Neural cell (in vitro differentiated cells): ENCODE results near the gene CXCR2. TPM values are rescaled to one million over a fixed set of nuclear protein-coding genes. Genes with fewer than 3 reads are reported as not detected.

Source experiments
- H2AFZ ChIP-seq: fragments of 200-600, 300-800 bp; sonication (generic), shearing (Covaris generic); 2 replicates; pipeline ENCODE4 v1.6.0; 2014; ENCODE audit warnings: low read depth, mild to moderate bottlenecking, antibody characterized with exemption, low read length, moderate library complexity
- H3F3A ChIP-seq: fragments of 200-600 bp; shearing (Covaris generic); 2 replicates; pipeline ENCODE4 v1.6.1; 2016; ENCODE audit warnings: mild to moderate bottlenecking, moderate library complexity, mixed read lengths, antibody characterized with exemption, low read length; ENCODE audit not compliant: insufficient read depth, poor library complexity, severe bottlenecking
- H3K27ac ChIP-seq: fragments of 200-600, 300-800 bp; sonication (generic), shearing (Covaris generic); 2 replicates; pipeline ENCODE4 v1.5.1; 2014; ENCODE audit warnings: mild to moderate bottlenecking, low read length, moderate library complexity
- H3K27me3 ChIP-seq: fragments of 300-800, 200-600 bp; sonication (generic), shearing (Covaris generic); 2 replicates; pipeline ENCODE4 v1.6.0; 2014; ENCODE audit warnings: mild to moderate bottlenecking, low read depth, low read length, moderate library complexity; ENCODE audit not compliant: insufficient read depth
- H3K36me3 ChIP-seq: fragments of 300-800, 200-600 bp; sonication (generic), shearing (Covaris generic); 2 replicates; pipeline ENCODE4 v1.5.1; 2014; ENCODE audit warnings: mild to moderate bottlenecking, antibody characterized with exemption, low read length, moderate library complexity; ENCODE audit not compliant: insufficient read depth
- H3K4me2 ChIP-seq: fragments of 300-800, 200-600 bp; sonication (generic), shearing (Covaris generic); 2 replicates; pipeline ENCODE4 v1.6.0; 2014; ENCODE audit warnings: mild to moderate bottlenecking, low read length
- H3K4me3 ChIP-seq: fragments of 300-800, 200-600 bp; sonication (generic), shearing (Covaris generic); 2 replicates; pipeline ENCODE4 v1.5.1; 2014; ENCODE audit warnings: mild to moderate bottlenecking, low read length, moderate library complexity
- H3K79me2 ChIP-seq: fragments of 200-600 bp; shearing (Covaris generic); replicated peaks from 2 replicates; pipeline ENCODE4 v1.6.0; 2014; ENCODE audit warnings: mild to moderate bottlenecking, low read length, moderate library complexity; ENCODE audit not compliant: insufficient read depth
- H3K9ac ChIP-seq: fragments of 300-800, 200-600 bp; sonication (generic), shearing (Covaris generic); 2 replicates; pipeline ENCODE4 v1.6.1; 2016; ENCODE audit warnings: mild to moderate bottlenecking, low read length, mixed read lengths
- H3K9me2 ChIP-seq: fragments of 200-600 bp; shearing (Covaris generic); 2 replicates; pipeline ENCODE4 v1.6.1; 2016; ENCODE audit warnings: mild to moderate bottlenecking, low read length, mixed read lengths; ENCODE audit not compliant: insufficient read depth
- H3K9me3 ChIP-seq: fragments of 200-600, 300-800 bp; sonication (generic), shearing (Covaris generic); 2 replicates; pipeline ENCODE4 v1.6.1; 2016; ENCODE audit warnings: mild to moderate bottlenecking, mixed run types, low read length, moderate library complexity, mixed read lengths
- H4K20me1 ChIP-seq: fragments of 200-600 bp; shearing (Covaris generic); 2 replicates; pipeline ENCODE4 v1.6.1; 2016; ENCODE audit warnings: mild to moderate bottlenecking, mixed run types; ENCODE audit not compliant: insufficient read depth
- EP300 ChIP-seq: fragments of 450-650 bp; conservative IDR thresholded peaks from 2 replicates; pipeline ENCODE4 v1.6.1; 2014; ENCODE audit warnings: antibody characterized with exemption, mild to moderate bottlenecking, moderate library complexity; ENCODE audit not compliant: poor library complexity, severe bottlenecking
- EZH2 ChIP-seq: fragments of 200-600, 300-800 bp; shearing (Covaris generic), sonication (generic); IDR thresholded peaks from 2 replicates; pipeline ENCODE4 v1.6.1; 2014; ENCODE audit warnings: antibody characterized with exemption, low read length, borderline replicate concordance, mild to moderate bottlenecking; ENCODE audit not compliant: insufficient read depth, poor library complexity, severe bottlenecking
- MXI1 ChIP-seq: fragments of 450-650 bp; conservative IDR thresholded peaks from 2 replicates; pipeline ENCODE4 v1.6.1; 2014; ENCODE audit warnings: antibody characterized with exemption, mild to moderate bottlenecking; ENCODE audit not compliant: poor library complexity, severe bottlenecking
- POLR2AphosphoS5 ChIP-seq: IDR thresholded peaks from 2 replicates; pipeline ENCODE4 v1.6.1; 2012
- RAD21 ChIP-seq: fragments of 450-650 bp; conservative IDR thresholded peaks from 2 replicates; pipeline ENCODE4 v1.6.1; 2014; ENCODE audit warnings: antibody characterized with exemption, mild to moderate bottlenecking, moderate library complexity
- REST ChIP-seq: IDR thresholded peaks from 2 replicates; pipeline ENCODE4 v1.6.1; 2012; ENCODE audit warnings: borderline replicate concordance
- SMC3 ChIP-seq: fragments of 450-650 bp; conservative IDR thresholded peaks from 2 replicates; pipeline ENCODE4 v1.6.1; 2014; ENCODE audit warnings: antibody characterized with exemption, mild to moderate bottlenecking, moderate library complexity; ENCODE audit not compliant: poor library complexity
- TAF1 ChIP-seq: IDR thresholded peaks from 2 replicates; pipeline ENCODE4 v1.6.1; 2012; ENCODE audit warnings: low read depth
- polyA minus RNA-seq: library from RNA; depleted of rRNA, polyadenylated mRNA; stranded (reverse); fragments of >200 nt; gene quantifications from 2 replicates; pipeline ENCODE4 v1.2.3, GENCODE V29; 2014
- polyA plus RNA-seq: library from polyadenylated mRNA; depleted of rRNA; stranded (reverse); fragments of >200 nt; gene quantifications from 2 replicates; pipeline ENCODE4 v1.2.3, GENCODE V29; 2014
- TF ChIP-seq, protein P1 (sequence below): fragments of 450-650 bp; IDR thresholded peaks from 2 replicates; pipeline ENCODE4 v1.5.1; 2014; ENCODE audit warnings: antibody characterized with exemption, mild to moderate bottlenecking, moderate library complexity; ENCODE audit not compliant: poor library complexity, severe bottlenecking

Gene CXCR2
- polyA plus RNA-seq (not detected in 2 replicates), polyA minus RNA-seq (not detected in 2 replicates)

DNA sequence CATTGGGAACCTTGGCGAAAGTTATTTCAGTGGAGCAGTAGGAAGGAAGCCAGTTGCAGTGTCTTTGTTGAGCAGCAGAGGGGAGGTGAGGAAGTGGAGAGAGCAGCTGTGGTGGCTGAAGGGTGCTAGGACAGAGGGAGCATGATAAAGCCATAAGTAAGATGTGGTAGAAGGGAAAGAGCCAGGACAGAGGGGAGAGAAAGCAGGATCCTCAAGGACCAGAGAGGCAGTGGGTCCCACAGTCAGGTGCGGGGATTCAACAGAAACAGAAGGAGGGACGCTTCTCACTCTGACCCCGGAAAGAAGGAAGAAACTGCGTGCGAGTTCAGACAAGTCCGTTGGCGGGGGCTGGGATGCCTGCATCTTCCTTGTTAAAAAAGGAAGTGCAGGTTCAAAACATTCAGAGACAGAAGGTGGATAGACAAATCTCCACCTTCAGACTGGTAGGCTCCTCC lies at the start of gene CXCR2:
Gene CXCR2, plus strand, starts transcription at position 403 of the 455 bp plus-strand sequence. CDS start 8,774 bp downstream, outside the sequence.
- Histone ChIP-seq H4K20me1 (no peaks in the 10 kb centered on the region), H3K36me3 (no peaks in the 10 kb centered on the region), H3K79me2 (no peaks in the 10 kb centered on the region), H3K27me3 (no peaks in the 10 kb centered on the region), H2AFZ (no peak within 1 kb of the TSS), H3K4me2 (no peak within 1 kb of the TSS), H3K4me3 (no peak within 1 kb of the TSS), H3K9me2 (no peaks in the 10 kb centered on the region), H3F3A (no peaks in the 10 kb centered on the region), H3K9ac (no peak within 1 kb of the TSS), H3K9me3 (no peaks in the 10 kb centered on the region), H3K27ac (no peak within 1 kb of the TSS)
- TF ChIP-seq MXI1 (no peak), RAD21 (no peak), EP300 (no peak), REST (no peak)

GRCh38 chr2:218077464-218078216 lies 48.2 kb upstream of the CXCR2 start:
- no peak overlapping the region for H2AFZ ChIP-seq
- H3K4me2 ChIP-seq, result no peak overlapping the region
- no peaks in the 10 kb centered on the region for H3K79me2 ChIP-seq
- no peaks in the 10 kb centered on the region for H3F3A ChIP-seq
- no peaks in the 10 kb centered on the region for H3K9me3 ChIP-seq
- H3K9me2 ChIP-seq, result no peaks in the 10 kb centered on the region
- H3K4me3 ChIP-seq, result no peak overlapping the region
- no peak overlapping the region for H3K27ac ChIP-seq
- H3K36me3 ChIP-seq, result no peaks in the 10 kb centered on the region
- H4K20me1 ChIP-seq, result no peaks in the 10 kb centered on the region
- H3K27me3 ChIP-seq, result no peaks in the 10 kb centered on the region
- H3K9ac ChIP-seq, result no peak overlapping the region
- TF ChIP-seq, protein P1, sequence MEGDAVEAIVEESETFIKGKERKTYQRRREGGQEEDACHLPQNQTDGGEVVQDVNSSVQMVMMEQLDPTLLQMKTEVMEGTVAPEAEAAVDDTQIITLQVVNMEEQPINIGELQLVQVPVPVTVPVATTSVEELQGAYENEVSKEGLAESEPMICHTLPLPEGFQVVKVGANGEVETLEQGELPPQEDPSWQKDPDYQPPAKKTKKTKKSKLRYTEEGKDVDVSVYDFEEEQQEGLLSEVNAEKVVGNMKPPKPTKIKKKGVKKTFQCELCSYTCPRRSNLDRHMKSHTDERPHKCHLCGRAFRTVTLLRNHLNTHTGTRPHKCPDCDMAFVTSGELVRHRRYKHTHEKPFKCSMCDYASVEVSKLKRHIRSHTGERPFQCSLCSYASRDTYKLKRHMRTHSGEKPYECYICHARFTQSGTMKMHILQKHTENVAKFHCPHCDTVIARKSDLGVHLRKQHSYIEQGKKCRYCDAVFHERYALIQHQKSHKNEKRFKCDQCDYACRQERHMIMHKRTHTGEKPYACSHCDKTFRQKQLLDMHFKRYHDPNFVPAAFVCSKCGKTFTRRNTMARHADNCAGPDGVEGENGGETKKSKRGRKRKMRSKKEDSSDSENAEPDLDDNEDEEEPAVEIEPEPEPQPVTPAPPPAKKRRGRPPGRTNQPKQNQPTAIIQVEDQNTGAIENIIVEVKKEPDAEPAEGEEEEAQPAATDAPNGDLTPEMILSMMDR, result no peak
- TF ChIP-seq EP300, result no peak
- TF ChIP-seq TAF1, result no peak
- no peak for TF ChIP-seq POLR2AphosphoS5
- no peak for TF ChIP-seq RAD21
- no peak for TF ChIP-seq REST
- no peak for TF ChIP-seq MXI1
- no peak for TF ChIP-seq EZH2
- TF ChIP-seq SMC3, result no peak
